Measurements from ENCODE around the gene WNT16.

DNA sequence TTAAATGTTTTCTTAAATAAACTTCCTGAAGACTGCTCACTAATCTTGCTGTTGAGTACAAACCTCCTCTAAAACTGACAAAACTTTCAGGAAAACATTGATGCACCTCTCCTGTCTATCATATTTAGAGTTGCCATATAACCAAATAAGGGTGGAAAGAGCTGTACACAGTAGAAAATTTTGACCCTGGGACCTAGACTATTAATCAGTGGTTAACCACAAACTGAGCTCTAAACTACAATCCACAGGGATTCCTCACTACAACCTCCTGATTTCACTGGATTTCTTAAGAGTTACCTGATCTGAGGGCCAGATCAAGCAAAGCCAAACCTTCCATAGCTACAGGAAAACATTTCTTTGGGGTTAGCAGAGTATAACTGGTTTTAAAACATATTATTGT is 39.9 kb upstream of the WNT16 start:
- TF ChIP-seq, protein P1, sequence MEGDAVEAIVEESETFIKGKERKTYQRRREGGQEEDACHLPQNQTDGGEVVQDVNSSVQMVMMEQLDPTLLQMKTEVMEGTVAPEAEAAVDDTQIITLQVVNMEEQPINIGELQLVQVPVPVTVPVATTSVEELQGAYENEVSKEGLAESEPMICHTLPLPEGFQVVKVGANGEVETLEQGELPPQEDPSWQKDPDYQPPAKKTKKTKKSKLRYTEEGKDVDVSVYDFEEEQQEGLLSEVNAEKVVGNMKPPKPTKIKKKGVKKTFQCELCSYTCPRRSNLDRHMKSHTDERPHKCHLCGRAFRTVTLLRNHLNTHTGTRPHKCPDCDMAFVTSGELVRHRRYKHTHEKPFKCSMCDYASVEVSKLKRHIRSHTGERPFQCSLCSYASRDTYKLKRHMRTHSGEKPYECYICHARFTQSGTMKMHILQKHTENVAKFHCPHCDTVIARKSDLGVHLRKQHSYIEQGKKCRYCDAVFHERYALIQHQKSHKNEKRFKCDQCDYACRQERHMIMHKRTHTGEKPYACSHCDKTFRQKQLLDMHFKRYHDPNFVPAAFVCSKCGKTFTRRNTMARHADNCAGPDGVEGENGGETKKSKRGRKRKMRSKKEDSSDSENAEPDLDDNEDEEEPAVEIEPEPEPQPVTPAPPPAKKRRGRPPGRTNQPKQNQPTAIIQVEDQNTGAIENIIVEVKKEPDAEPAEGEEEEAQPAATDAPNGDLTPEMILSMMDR (IDR thresholded peaks at IDR 0.05): no peak
- no peak for TF ChIP-seq POLR2A (IDR thresholded peaks at IDR 0.05)

Measured in adrenal gland (tissue), 5 donors.